ENCODE results near the gene DHX30.

GRCh38 chr3:47848599-47849117, 45.7 kb downstream of the DHX30 start:
- TF ChIP-seq CTCF (IDR thresholded peaks at IDR 0.05) (no peak), EZH2 (IDR thresholded peaks at IDR 0.05) (no peak), EZH2phosphoT487 (IDR thresholded peaks at IDR 0.05) (no peak)

Measured in neural progenitor cell (in vitro differentiated cells).